ENCODE results near the gene LOXL1. TPM values are rescaled to one million over a fixed set of nuclear protein-coding genes. Genes with fewer than 3 reads are reported as not detected.

Gene LOXL1
- total RNA-seq, 1 donor from 2014 or later: 5.3 TPM

- FAIRE-seq (peak; percentile 23), DNase-seq (ENCODE audit: low read depth) (peak; percentile 71)
- Histone ChIP-seq H3K36me3 (ENCODE audit: control insufficient read depth, insufficient read depth, low read length) (peaks cover 1% of the 10 kb centered on the region), H3K4me3 (ENCODE audit: low read depth, low read length) (no peak overlapping the region), H3K27me3 (ENCODE audit: control insufficient read depth, insufficient read depth, low read length) (no peaks in the 10 kb centered on the region)
- no peak for TF ChIP-seq CTCF (IDR thresholded peaks at IDR 0.05; ENCODE audit: insufficient read depth, low read length, severe bottlenecking)
These were observed 56.1 kb downstream of the LOXL1 start for GRCh38 chr15:73982222-73982962.

DNA sequence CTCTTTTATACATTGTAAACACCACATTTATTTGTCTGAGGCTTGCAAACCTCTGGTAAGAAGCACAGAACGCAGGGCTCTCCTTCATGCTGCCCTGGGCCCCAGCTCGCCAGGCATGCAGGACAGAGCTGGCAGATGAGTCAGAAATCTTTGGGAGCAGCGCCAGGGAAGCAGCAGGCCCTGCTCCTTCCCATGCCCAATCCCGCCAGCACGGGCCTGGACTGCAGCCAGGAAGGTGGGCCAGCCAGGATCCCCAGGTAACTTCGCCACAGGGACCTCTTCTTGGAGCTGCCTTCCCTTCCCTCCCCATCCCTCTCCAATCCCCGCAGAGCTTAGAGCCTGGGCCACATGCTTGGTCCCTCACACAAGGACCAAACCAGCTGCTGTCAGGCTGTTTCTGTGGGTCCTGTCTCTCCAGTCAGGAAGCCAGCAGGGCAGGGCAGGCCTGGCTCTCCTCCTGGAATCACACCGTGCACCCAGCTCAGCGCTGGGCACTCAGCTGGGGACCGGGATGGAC lies 57.0 kb downstream of the LOXL1 start:
- no peak for FAIRE-seq

GRCh38 chr15:73983773-73984172 lies 57.5 kb downstream of the LOXL1 start:
- H3K4me3 ChIP-seq (ENCODE audit: low read depth, low read length): no peak overlapping the region
- peaks cover 1% of the 10 kb centered on the region for H3K36me3 ChIP-seq (ENCODE audit: control insufficient read depth, insufficient read depth, low read length)
- no peak for TF ChIP-seq CTCF (IDR thresholded peaks at IDR 0.05; ENCODE audit: insufficient read depth, low read length, severe bottlenecking)
- H3K27me3 ChIP-seq (ENCODE audit: control insufficient read depth, insufficient read depth, low read length): no peaks in the 10 kb centered on the region
- FAIRE-seq (no peak), DNase-seq (ENCODE audit: low read depth) (no peak)

More for the DNA sequence above, 57.0 kb downstream of the LOXL1 start:
- peak; percentile 84 for DNase-seq (ENCODE audit: low read depth)
- no peak overlapping the region for H3K4me3 ChIP-seq (ENCODE audit: low read depth, low read length)
- no peaks in the 10 kb centered on the region for H3K27me3 ChIP-seq (ENCODE audit: control insufficient read depth, insufficient read depth, low read length)
- H3K36me3 ChIP-seq (ENCODE audit: control insufficient read depth, insufficient read depth, low read length): peaks cover 1% of the 10 kb centered on the region
- TF ChIP-seq CTCF (IDR thresholded peaks at IDR 0.05; ENCODE audit: insufficient read depth, low read length, severe bottlenecking): no peak

GRCh38 chr15:73984208-73984979 lies 58.1 kb downstream of the LOXL1 start:
- no peak for DNase-seq (ENCODE audit: low read depth)
- no peak for TF ChIP-seq CTCF (IDR thresholded peaks at IDR 0.05; ENCODE audit: insufficient read depth, low read length, severe bottlenecking)
- Histone ChIP-seq H3K36me3 (ENCODE audit: control insufficient read depth, insufficient read depth, low read length) (peaks cover 1% of the 10 kb centered on the region), H3K27me3 (ENCODE audit: control insufficient read depth, insufficient read depth, low read length) (no peaks in the 10 kb centered on the region), H3K4me3 (ENCODE audit: low read depth, low read length) (no peak overlapping the region)
- no peak for FAIRE-seq

DNA sequence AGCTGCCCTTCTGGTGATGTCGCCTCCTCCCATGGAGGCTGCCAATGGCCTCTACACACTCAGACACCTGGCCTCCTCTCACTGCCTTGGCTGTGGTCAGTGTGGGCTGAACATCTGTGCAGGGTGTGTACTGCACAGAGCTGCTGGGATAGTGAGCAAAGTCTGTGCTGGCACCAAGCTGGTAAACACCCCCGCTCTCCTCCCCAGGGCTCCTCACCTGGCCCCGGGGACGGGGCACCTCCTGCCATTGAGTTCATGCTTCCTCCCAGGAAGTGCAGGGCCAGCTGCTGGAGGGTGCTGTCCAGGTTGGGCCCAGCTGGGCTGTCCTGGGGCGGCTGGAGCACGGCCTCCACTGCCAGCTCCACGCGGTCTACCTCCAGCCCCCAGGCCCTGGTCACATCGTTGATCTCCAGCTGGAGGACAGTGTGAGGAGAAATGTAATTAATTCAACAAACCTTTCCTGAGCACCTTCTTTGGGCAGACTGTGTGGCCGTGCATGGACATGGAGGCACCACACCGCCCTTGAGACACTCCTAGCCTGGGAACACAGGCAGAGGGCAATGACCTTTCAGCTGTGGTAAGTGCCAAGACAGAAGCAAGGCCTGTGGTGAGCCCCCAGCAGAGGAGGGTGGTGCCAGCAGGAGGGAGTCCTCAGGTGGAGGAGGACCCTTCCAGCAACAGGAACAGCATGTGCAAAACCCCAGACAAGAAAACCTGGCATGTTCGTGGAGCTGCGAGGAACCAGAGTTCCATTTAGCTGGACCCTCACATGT lies 59.0 kb downstream of the LOXL1 start:
- no peak for FAIRE-seq
- no peak for TF ChIP-seq CTCF (IDR thresholded peaks at IDR 0.05; ENCODE audit: insufficient read depth, low read length, severe bottlenecking)
- peak; percentile 56 for DNase-seq (ENCODE audit: low read depth)
- no peak overlapping the region for H3K4me3 ChIP-seq (ENCODE audit: low read depth, low read length)
- H3K36me3 ChIP-seq (ENCODE audit: control insufficient read depth, insufficient read depth, low read length): peaks cover 1% of the 10 kb centered on the region
- no peaks in the 10 kb centered on the region for H3K27me3 ChIP-seq (ENCODE audit: control insufficient read depth, insufficient read depth, low read length)
